ENCODE data around the gene CCDC170.

CCDC170 gene

DNA sequence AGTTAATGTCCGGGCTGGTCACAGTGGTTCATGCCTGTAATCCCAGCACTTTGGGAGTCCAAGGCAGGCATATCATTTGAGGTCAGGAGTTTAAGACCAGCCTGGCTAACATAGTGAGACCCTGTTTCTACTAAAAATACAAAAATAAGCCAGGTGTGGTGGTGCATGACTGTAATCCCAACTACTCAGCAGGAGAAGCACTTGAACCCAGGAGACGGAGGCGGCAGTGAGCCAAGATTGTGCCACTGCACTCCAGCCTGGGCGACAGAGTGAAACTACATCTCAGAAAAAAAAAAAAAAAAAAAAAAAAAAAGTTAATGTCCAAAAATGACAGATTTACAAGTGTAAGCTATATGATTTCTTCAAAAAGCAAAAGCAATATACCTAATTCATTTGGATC lies 124.9 kb downstream of the CCDC170 start:
- no peak for DNase-seq (ENCODE audit: low read depth)

DNA sequence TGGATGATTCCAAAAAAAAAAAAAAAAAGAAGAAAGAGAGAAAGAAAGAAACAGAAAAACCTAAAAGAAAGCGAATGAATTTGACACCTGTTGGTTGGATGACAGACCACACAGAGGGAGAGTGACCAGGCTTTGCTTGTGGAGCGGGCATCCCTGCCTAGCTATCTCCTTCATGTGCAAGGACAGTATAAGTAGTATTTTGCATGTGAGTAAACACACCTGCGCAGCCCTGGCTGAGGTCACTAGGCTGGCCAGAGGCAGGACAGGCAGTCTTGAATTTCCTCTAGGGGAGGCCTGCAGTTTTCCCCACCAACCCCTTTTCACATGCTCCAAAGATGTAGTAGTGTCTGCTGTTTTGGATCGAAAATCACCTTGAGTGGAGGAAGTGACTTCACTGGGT lies 126.4 kb downstream of the CCDC170 start:
- DNase-seq (ENCODE audit: low read depth) = no peak

- no peak for DNase-seq (ENCODE audit: low read depth)
Observed at GRCh38 chr6:151624071-151624470, 130.3 kb downstream of the CCDC170 start.

- no peak for DNase-seq (ENCODE audit: low read depth)
Observed at GRCh38 chr6:151624481-151624880, 130.7 kb downstream of the CCDC170 start.

DNA sequence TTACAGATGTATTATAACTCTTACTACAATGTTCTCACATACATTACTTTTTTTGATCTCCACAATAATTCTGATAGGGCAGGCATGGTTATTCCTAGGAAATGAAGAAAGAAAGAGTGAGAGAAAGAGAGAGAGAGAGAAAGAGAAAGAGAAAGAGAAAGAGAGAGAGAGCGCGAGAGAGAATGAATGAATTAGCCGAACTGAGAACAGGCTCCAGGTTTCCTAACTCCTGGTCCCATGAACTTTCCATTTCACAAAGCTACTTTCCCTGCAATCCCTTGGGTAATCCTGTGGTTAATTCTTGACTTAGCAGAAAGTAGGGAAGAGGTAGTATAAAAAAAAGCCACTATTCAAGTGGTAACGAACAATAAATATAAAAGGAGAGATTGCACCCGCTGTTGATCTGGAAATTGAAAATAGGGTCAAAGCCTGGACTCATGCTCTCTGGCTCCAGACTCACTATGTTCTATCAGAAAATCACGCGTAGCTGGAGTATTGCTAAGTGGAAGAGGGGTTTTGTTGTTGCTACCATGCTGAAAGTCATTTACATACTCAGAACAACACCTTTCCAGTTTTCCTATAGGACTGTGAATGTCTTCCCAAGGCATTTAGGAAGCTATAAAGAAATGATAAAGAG lies 131.2 kb downstream of the CCDC170 start:
- DNase-seq (ENCODE audit: low read depth) = no peak

DNA sequence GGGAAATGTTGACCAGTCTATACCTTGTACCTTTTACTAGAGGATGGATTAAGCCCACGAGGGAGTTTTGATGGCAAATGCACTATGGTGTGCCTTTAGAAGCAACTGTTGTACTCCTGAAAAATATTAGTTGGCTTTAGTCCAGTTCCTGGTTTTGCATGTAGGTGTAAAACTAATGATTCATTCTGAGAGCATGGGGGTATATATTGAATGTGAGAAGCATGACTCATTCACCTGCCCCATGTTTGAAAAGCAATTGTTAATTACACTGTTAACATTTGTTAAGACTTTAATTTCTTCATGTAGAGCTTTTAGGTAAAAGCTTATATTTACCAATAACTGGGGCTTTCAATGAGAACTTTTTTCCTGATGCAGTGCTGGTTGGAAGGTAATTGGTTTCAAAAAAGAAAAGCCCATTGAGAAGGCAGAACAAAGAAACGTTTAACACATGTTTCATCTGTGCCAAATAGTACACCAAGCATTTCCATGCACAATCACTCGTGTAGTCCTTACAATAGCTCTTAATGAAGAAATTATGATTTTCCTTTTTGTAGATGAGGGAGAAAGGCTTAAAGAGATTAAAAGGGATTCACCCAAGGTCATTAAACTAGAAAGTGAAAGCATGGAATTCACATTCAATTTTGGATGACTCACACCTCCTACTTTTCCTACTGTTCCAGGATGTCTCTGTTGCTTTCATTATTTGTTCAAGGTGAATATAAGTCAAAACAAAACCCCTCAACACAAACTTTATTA lies 134.1 kb downstream of the CCDC170 start:
- DNase-seq (ENCODE audit: low read depth) = no peak

GRCh38 chr6:151629791-151630190 lies 136.0 kb downstream of the CCDC170 start:
- DNase-seq (ENCODE audit: low read depth) = no peak

GRCh38 chr6:151630387-151630786 lies 136.6 kb downstream of the CCDC170 start:
- no peak for DNase-seq (ENCODE audit: low read depth)

DNA sequence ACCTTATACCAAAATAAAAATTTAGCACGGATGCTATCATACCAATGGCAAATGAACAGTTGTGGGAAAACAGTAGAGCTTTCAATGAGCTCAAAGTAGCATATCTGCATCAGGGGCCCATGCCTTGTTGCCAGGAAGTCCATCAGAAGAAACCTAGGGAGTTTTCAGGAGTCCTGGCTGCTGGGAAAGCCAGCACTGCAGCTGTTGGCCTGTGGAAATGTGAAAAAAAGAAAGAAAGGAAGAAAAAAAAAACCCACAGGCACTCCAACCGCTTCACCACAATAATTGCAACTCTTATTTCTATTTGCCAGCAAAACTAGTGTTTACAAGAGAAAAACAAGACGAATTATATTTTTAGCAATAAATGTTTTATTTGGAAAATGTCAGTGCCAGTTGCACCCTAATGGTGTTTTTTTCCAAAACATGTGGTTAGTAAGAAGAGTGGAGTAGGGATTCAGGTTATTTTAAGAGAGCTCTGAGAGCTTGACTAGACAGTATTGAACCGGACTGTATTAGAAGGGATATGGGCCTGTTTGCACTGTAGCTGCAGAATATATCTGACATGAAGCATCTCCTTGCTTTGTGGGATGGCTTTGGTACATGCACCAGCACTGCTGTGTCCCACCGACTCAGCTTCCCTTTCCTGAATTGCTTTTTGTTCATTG lies 137.3 kb downstream of the CCDC170 start:
- DNase-seq (ENCODE audit: low read depth) = no peak

GRCh38 chr6:151632415-151632987 lies 138.7 kb downstream of the CCDC170 start:
- no peak for DNase-seq (ENCODE audit: low read depth)

GRCh38 chr6:151633526-151634335 lies 139.9 kb downstream of the CCDC170 start:
- DNase-seq (ENCODE audit: low read depth) = no peak

DNA sequence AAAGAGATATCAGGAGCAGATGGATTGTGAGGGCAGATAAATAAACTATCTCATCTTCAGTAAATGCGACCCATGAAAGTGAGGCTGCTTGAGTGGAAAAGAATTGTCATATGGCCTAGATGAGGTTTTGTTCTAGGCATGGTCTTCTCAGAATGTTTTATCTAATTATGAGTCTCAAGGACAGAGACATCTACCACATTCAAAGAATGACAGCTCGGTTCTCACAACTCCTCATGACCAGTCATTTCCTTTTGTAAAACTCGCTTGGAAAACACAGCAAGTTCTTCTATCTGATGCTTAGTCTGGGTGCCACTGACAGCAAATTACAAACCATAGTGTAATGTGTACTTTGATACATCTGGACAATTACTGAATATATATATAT lies 140.5 kb downstream of the CCDC170 start:
- no peak for DNase-seq (ENCODE audit: low read depth)

GRCh38 chr6:151635741-151636140 lies 141.9 kb downstream of the CCDC170 start:
- DNase-seq (ENCODE audit: low read depth) = no peak

GRCh38 chr6:151637814-151638213 lies 144.0 kb downstream of the CCDC170 start:
- DNase-seq (ENCODE audit: low read depth) = no peak

DNA sequence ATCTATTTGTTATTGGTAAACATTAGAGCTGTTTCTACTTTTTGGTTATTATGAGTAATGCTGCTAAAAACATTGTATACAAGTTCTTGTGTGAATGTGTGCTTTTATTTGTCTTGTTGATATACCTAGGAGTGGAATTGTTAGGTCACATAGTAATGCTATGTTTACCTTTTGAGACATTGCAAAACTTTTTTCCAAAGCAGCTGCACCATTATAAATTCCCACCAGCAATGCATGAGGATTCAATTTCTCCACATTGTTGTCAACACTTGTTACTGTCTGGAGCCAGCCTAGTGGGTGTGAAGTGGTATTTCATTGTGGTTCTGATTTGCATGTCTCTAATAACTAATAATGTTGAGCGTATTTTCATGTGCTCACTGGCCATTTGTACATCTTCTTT lies 145.9 kb downstream of the CCDC170 start:
- DNase-seq (ENCODE audit: low read depth) = no peak

DNA sequence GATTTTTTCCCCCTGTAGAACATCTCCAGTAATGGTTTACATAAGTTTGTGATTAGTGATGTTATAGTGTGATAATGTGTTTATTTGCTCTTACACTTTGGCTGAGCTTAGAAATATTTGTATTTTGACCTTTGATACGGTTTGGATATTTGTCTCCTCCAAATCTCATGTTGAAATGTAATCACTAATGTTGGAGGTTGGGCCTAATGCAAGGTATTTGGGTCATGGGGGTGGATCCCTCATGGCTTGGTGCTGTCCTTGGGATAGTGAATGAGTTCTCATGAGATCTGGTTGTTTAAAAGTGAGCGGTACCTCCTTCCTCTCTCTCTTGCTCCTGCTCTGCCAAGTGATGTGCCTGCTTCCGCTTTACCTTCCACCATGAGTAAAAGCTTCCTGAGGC lies 147.2 kb downstream of the CCDC170 start:
- DNase-seq (ENCODE audit: low read depth) = no peak

DNA sequence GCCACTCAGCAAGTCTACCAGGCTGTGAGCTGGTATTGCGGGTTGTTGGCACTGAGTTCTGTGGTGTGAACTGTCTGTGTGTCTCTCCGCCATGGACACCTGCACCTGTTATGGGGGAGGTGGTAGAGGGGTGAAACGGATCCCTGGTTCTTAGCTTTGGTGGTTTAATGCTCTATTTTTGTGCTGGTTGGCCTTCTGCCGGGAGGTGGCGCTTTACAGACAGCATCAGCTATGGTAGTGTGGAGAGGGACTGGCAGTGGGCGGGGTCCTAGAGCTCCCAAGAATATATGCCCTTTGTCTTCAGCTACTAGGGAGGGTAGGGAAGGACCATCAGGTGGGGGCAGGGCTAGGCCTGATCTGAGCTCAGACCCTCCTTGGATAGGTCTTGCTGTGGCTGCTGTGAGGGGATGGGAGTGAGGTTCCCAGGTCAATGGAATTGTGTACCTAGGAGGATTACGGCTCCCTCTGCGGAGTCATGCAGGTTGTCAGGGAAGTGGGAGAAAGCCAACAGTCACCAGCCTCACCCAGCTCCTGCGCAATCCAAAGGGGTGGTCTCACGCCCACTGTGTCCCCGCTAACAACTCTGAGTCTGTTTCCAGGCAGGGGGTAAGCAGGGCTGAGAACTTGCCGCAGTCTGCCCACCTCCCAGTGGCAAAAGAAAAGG lies 154.3 kb downstream of the CCDC170 start:
- no peak for DNase-seq (ENCODE audit: low read depth)

GRCh38 chr6:151649835-151650234 lies 156.0 kb downstream of the CCDC170 start:
- DNase-seq (ENCODE audit: low read depth) = no peak

DNA sequence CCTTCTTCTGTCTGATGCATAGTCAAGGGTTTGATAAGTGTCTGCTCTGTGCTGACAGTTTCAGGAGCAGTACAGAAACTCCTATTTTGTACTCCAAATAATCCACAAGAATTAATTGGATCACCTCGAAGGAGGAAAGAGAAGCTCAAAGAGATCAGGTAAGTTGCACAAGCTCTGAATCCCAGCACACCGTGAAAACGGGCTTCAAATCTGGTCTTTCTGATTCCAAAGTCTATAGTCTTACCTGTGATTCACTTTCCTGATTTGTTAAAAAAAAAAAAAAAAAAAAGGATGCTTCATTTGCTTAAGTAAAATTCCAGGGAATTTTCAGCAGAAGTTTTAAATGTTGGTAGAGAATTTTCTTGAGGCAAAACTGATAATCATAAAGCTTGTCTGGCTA lies 157.8 kb downstream of the CCDC170 start:
- no peak for DNase-seq (ENCODE audit: low read depth)

DNA sequence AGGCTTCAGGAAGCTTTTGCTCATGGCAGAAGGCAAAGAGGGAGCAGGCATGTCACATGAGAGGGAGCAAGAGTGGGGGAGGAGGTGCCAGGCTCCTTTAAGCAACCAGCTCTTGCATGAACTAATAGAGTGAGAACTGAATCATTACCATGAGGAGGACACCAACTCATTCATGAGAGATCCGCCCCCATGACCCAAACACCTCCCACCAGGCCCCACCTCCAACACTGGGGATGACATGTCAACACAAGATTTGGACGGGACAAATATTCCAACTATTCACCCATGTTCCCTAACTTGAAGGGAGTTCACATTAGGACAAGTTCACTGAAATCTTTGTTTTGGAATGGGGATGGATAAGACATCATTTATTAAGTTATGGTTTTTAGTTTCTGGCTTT lies 158.5 kb downstream of the CCDC170 start:
- DNase-seq (ENCODE audit: low read depth) = no peak

DNA sequence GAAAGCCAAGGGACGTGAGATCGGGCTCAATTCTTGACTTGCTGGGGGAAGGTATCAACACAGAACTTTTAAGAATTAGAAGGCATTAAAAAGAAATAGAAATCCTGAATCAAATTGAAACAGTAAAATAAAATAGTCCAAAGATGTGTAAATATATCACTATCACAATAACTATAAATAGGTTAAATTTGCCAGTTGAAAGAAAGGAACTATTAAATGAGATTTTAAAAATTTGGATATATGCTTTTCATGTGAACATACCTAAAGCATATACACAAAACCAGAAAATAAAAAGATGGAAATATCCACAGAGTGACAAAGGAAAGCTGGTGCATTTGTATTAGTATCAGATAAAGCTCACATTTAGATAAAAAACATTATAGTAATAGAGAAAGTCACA lies 161.3 kb downstream of the CCDC170 start:
- DNase-seq (ENCODE audit: low read depth) = no peak

GRCh38 chr6:151656392-151656791 lies 162.6 kb downstream of the CCDC170 start:
- no peak for DNase-seq (ENCODE audit: low read depth)

Measured in T-helper 22 cell (primary cell).